NCI-H774 (cell line): ENCODE measurements around the gene UBAP1.
"Not testable (repeated sequence)": the region's sequence is repeated elsewhere in the genome, so short reads cannot be mapped to it uniquely, and the experiment has no call there.

Source experiments
- DNase-seq: peaks from one replicate; lab custom pipeline; 2025; lab: John Stamatoyannopoulos, UW

The UBAP1 gene

GRCh38 chr9:34179213-34180136 is 632 bp downstream of the UBAP1 start:
- peak; percentile 55 for DNase-seq

GRCh38 chr9:34185778-34186551 is 7.1 kb downstream of the UBAP1 start:
- DNase-seq, result peak; percentile 78

- no peak for DNase-seq
Observed at GRCh38 chr9:34187891-34188240, 9.0 kb downstream of the UBAP1 start.

- DNase-seq, result peak; percentile 8
Observed at GRCh38 chr9:34190996-34191892, 12.4 kb downstream of the UBAP1 start.

GRCh38 chr9:34195143-34195542 is 16.3 kb downstream of the UBAP1 start:
- no peak for DNase-seq

- DNase-seq, result not testable (repeated sequence)
Observed at GRCh38 chr9:34197286-34197685, 18.4 kb downstream of the UBAP1 start.

- no peak for DNase-seq
Observed at GRCh38 chr9:34197756-34198711, 19.2 kb downstream of the UBAP1 start.

GRCh38 chr9:34200092-34200491 is 21.2 kb downstream of the UBAP1 start:
- no peak for DNase-seq

- DNase-seq, result no peak
Observed at GRCh38 chr9:34203275-34203991, 24.6 kb downstream of the UBAP1 start.

GRCh38 chr9:34203992-34204635 is 25.3 kb downstream of the UBAP1 start:
- no peak for DNase-seq

- no peak for DNase-seq
Observed at GRCh38 chr9:34205102-34205501, 26.3 kb downstream of the UBAP1 start.

- DNase-seq, result no peak
Observed at GRCh38 chr9:34206561-34206960, 27.7 kb downstream of the UBAP1 start.

- no peak for DNase-seq
Observed at GRCh38 chr9:34211395-34211794, 32.6 kb downstream of the UBAP1 start.

GRCh38 chr9:34214354-34215000 is 35.6 kb downstream of the UBAP1 start:
- DNase-seq, result not testable (repeated sequence)

- no peak for DNase-seq
Observed at GRCh38 chr9:34216325-34216724, 37.5 kb downstream of the UBAP1 start.

GRCh38 chr9:34217015-34217414 is 38.2 kb downstream of the UBAP1 start:
- not testable (repeated sequence) for DNase-seq

- no peak for DNase-seq
Observed at GRCh38 chr9:34218446-34218845, 39.6 kb downstream of the UBAP1 start.

- DNase-seq, result no peak
Observed at GRCh38 chr9:34219421-34219820, 40.6 kb downstream of the UBAP1 start.

GRCh38 chr9:34220218-34220617 is 41.4 kb downstream of the UBAP1 start:
- DNase-seq, result no peak
